ENCODE measurements around the gene TNP2.
"Not testable (repeated sequence)": the region's sequence is repeated elsewhere in the genome, so short reads cannot be mapped to it uniquely, and the experiment has no call there.

TNP2 gene

GRCh38 chr16:11239644-11240632, 29.2 kb downstream of the TNP2 start:
- DNase-seq (ENCODE audit: low spot score) = no peak

GRCh38 chr16:11238272-11239202, 30.6 kb downstream of the TNP2 start:
- DNase-seq (ENCODE audit: low spot score) = no peak

DNA sequence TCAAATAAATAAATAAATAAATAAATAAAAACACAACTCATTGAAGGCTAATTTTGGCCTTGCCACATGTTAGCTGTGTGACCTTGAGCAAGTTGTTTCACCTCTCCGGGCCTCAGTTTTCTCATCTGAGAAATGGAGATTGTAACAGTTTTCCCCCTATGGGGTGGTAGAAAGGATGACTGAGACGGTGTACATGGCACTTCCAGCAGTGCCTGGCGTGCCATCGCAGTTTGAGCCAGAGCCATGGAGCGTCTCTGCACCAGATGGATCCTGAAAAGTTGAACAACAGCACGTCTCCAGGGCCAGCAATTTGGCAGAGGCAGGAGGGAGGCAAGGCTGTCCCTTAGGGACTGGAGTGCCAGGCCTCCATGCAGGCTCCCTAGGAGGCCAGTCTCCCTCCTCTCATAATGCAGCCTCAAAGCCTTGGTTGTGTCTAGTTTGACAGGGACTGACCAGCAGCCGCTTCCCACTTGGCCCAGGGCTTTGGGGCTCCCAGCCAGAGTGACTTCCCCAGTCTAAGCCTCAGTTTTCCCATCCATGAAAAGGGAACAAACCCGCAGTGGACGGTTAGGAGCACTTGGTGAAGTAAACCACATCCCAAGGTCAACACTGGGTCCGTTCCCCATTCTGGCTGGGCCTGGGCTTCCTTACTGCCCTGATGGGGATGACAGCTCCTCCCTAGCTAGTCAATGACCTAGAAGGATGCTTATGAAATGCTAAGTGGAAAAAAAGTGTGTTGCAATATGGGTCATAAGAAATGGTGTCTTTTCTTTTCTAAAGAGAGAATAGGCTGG, 32.5 kb downstream of the TNP2 start:
- DNase-seq (ENCODE audit: low spot score) = no peak

- DNase-seq (ENCODE audit: low spot score) = no peak
Measured at GRCh38 chr16:11235703-11235991, 33.5 kb downstream of the TNP2 start.

DNA sequence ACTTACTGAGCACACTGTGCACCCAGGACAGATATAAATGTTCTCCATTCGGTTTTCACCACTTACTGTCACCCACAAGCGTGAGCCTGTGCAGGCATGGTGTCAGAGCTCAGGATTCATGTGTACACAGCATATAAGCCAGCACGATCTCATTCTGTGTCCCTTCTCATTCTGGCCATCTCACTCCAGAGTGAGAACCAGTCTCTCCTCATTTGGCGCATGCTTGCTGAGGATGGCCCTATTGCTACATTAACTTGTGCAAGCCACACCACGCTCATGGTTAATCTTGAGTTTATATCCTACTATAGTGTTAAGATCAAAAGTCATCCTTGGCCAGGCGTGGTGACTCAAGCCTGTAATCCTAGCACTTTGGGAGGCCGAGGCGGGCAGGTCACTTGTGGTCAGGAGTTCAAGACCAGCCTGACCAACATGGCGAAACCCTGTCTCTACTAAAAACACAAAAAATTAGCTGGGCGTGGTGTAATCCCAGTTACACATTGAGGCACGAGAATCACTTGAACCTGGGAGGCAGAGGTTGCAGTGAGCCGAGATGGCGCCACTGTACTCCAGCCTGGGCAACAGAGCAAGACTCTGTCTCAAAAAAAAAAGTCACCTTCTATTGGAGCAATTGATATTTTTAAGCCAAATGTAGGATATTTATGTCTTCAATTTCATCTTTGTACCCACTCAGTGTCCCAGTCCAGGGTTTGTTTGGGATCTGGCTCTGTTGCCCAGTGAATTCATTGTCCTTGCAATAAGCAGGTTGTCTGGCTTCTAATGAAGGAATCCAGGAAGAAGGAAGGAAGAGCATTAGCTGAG, 34.0 kb downstream of the TNP2 start:
- no peak for DNase-seq (ENCODE audit: low spot score)

GRCh38 chr16:11233727-11234376, 35.3 kb downstream of the TNP2 start:
- DNase-seq (ENCODE audit: low spot score) = no peak

DNA sequence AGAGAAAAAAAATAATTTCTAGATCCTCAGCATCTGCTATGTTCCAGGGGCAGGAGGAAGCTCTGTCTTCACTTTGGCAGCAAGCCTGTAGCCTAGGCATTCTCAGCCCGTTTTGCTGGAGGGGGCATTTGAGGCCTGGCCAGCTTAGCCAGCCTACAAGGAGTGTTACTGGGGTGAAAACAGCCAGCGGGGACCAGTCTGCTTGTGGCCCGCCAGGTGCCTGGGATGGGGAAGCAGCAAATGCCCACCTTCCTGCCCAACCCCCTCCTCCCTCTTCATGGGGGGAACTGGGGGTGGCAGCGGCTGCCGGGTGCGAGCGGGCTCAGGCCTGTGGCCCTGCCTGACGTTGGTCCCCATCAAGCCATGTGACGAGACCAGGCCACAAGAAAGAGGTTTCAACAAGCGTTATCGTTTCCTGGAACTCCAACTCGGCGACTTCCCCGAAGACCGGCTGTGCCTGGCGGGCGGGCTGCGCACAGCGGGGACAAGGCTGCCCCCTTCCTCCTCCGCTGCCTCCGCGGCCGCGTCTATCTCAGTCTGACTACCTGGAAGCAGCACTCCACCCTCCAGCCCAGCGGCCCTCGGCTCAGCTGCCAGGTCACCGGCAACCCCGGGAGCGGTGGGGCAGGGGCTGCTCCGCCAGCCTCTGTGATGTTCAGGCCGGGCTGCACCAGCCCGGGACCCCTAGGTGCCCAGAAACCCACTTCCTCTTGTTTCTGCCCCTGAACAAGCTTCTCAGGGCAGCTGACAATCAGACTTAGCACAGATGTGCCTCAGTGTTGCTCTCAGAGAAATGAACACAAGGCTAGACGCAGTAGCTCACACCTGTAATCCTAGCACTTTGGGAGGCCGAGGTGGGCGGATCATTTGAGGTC, 36.0 kb downstream of the TNP2 start:
- DNase-seq (ENCODE audit: low spot score) = no peak

- no peak for DNase-seq (ENCODE audit: low spot score)
Measured at GRCh38 chr16:11232302-11232851, 36.7 kb downstream of the TNP2 start.

GRCh38 chr16:11231367-11231970, 37.7 kb downstream of the TNP2 start:
- DNase-seq (ENCODE audit: low spot score) = no peak

DNA sequence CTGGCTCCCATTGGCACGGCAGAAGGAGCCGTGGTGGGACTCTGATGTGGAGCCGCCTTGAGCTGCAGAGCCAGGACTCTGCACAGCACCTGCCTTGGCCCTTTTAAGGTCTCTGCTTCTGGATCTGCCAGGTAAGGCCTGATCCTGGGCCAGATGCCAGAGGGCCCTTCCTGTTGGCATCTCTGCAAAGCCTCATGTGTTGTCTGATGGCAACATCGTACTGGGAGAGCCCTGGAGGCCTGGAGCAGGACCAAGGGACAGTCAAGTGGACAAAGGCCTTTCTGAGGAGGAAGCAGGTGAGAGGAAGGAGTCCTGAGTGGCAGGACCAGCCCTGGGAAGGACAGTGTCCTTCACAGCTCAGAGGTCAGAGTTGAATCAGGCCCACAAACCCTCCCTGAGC, 39.2 kb downstream of the TNP2 start:
- no peak for DNase-seq (ENCODE audit: low spot score)

- no peak for DNase-seq (ENCODE audit: low spot score)
Measured at GRCh38 chr16:11229432-11229831, 39.7 kb downstream of the TNP2 start.

- DNase-seq (ENCODE audit: low spot score) = no peak
Measured at GRCh38 chr16:11225677-11226549, 43.2 kb downstream of the TNP2 start.

- no peak for DNase-seq (ENCODE audit: low spot score)
Measured at GRCh38 chr16:11224894-11225676, 44.0 kb downstream of the TNP2 start.

- DNase-seq (ENCODE audit: low spot score) = no peak
Measured at GRCh38 chr16:11224096-11224893, 44.8 kb downstream of the TNP2 start.

- DNase-seq (ENCODE audit: low spot score) = not testable (repeated sequence)
Measured at GRCh38 chr16:11220507-11220906, 48.6 kb downstream of the TNP2 start.

DNA sequence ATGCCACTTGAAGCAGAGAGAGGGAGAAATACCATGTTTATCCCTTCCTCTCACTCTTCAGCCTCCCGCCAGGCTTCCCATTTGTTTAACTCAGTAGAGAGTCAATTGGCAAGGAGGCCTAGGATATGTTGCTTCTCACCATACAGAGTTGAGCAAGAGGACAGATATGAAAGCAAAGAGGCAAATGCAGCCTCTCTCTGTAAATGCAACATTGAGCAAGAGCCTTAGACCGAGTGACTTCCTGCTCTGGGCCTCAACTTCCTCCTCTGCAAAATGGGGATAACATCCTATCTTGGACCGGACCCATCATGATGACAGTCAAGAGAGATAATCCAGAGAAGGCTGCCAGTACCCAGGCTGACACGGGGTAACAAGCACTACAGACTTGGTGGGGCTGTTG, 49.9 kb downstream of the TNP2 start:
- no peak for DNase-seq (ENCODE audit: low spot score)

Data from pons (tissue), 1 donor.